ENCODE data around the gene ARMC3. TPM values are rescaled to one million over a fixed set of nuclear protein-coding genes. Genes with fewer than 3 reads are reported as not detected.
"Not testable (repeated sequence)": the region's sequence is repeated elsewhere in the genome, so short reads cannot be mapped to it uniquely, and the experiment has no call there.

ARMC3 gene
- total RNA-seq, 1 experiment from 2014 or later, result not detected

DNA sequence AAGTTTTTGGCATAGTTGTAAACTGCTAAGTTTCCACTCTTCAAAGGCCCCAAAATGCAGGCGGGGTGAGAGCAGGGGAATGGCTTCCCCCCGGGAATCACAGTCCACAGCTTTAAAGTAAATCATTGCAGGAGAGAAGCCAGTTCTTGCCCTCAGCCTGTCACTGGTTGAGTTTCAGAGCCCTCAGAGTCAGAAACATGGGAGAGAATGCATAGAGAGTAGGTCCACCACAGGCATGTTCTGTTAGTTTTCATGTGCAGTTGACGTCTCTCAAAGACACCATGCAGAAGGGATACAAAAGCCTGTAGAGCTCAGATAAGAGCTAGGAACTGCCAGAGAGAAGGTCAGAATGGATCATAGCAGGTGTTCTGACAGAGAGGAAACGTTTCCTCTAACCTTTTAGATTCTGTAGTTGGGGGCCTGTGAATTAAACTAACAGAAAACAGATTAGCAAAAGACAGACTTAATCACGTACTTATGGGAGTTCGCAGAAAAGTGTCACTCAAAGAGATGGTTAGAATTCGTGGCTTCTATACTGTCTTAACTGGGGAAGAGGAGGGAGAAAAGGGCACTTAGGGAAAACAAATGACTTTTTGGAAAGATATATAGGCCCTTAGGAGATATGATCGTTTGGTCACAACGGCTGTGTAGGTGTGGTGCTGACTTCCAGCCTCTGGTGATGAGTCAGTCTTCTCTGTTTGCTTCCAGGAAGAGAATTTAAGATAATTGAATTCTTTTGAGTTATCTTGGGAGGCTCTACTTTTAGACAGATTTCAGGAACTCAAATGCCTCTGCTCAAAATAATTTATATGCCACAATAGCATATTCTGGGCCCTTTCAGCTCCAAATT lies 119.6 kb downstream of the ARMC3 start:
- no peak for DNase-seq (ENCODE audit: low spot score)

GRCh38 chr10:23048191-23048590 lies 120.3 kb downstream of the ARMC3 start:
- DNase-seq (ENCODE audit: low spot score), result no peak

GRCh38 chr10:23051278-23051677 lies 123.4 kb downstream of the ARMC3 start:
- DNase-seq (ENCODE audit: low spot score), result no peak

GRCh38 chr10:23051855-23052331 lies 124.0 kb downstream of the ARMC3 start:
- no peak for DNase-seq (ENCODE audit: low spot score)

DNA sequence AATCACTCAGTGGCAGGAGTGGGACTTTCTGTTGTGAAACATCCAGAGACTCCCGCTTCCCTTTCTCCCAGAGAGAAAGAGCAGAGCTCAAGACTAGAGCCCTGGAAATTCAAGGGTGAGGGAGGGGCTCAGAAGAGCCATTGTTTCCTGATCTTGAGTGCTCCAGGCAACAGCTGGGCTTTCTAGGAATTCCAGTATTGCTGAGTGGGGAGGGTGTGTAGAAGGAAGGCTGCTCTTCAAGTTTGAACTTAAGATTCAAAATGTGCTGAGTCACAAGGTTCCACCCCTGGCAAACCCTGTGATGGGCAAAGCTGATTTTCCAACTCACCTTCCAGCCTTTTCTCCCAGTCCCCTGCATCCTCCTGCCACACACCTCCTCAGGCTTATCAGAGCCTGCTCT lies 125.2 kb downstream of the ARMC3 start:
- DNase-seq (ENCODE audit: low spot score), result no peak

DNA sequence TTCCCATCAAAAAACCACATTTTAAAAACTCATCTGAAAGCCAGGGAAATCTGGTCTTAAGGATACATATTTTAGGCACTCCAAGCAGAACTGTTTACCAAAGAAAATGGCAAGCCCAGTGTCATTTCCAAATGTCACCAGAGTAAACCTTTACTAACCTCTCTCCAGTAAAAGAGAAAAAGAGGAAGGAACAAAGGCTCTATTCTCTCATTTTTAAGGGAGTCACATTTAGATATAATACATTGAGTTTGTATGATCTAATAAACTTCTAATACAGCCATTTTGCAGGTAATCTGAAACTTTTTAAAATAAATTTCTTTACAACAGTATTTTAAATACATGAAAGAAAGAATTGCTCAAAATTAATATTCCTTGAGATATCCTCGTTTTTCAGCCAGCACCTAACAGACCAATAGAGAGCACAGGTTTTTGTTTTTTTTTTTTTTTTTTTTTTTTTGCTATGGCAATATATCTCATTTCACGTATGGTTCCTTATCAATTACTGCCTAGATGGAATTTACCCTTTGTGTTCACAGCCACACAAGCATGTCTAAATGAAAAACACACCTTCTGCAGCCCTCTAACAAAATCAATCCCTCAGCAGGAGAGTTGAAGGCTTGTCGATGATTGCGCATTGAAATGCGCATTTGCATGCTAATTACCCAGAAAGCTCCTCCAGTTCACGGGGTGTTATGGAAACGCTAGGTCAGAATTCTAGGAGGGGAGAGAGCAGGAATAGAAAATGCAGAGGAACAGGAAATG lies 127.8 kb downstream of the ARMC3 start:
- DNase-seq (ENCODE audit: low spot score), result no peak

DNA sequence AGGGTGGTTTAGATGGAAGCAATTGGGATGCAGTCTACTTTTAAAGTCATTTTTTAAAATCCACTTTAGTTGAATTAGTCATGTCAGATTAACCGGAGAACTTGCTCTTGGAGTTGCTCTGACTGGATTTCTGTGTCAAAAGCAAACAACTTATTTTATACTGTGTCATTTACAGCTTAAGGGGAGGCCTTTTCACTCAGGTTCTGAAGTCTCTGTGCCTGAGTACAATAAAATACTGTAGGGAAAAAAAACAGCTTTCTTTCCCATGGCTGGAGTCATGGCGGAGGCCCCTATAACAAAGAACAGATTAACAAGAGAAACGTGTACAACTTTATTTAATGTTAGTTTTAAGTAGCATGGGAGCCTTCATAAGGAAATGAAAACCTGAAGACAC lies 128.3 kb downstream of the ARMC3 start:
- DNase-seq (ENCODE audit: low spot score), result no peak

DNA sequence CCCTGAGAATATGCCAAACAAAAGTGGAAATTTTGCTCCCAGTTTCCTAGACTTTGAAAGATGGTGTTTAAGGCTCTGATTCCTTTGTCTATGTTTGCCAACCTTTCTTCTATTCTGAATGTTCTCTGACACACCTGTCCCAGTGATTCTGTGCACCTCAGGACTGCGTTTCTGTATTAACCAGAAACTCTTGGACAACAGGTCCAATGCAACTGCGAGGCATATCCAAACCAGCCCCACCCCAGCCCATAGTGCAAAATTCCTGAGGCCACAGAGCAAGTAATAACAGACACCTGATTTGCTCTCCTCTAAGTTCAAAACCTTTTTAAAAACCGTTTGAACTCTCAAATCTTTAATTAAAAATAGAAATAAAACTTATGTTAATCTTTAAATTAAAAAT lies 130.5 kb downstream of the ARMC3 start:
- DNase-seq (ENCODE audit: low spot score), result no peak

- DNase-seq (ENCODE audit: low spot score), result no peak
Measured at GRCh38 chr10:23060918-23061317, 133.1 kb downstream of the ARMC3 start.

- DNase-seq (ENCODE audit: low spot score), result no peak
Measured at GRCh38 chr10:23063045-23063972, 135.5 kb downstream of the ARMC3 start.

DNA sequence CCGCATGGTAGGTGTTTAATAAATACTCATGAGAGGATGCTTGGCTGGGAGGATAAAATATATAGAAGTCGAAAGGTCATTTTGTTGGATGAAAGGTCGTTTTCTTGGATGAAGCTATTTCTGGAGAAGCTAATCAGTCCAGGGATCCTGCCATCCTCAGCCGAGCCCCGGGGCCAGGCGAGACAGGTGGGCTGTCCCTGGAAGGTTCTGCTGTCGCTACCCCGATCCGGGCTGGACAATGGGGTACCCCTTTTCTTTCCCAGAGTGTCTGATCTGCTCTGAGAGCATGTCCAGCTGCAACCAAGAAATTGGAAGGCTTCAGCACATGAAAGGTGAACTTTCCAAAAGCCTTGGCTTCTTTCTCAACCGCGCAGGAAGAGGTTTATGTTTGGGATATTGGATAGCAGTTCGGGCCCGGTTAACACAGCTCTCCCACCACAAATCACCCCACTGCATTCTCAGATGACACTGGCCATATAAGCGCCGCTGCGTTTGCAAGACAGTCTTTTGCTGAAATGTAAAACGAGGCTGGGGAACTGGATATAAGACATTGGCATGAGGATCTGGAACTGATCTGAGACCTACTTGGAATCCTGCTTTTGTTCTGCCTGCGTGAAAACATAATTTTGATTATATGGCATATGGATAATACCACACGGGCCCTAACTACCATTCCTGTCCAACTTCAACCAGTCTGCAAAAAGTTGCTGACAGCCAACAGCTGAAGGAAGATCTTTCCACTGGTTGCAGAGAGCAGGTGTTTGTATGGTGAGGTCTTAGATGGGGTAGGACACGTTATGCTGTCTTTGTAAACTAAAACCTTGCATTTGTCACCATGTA lies 136.3 kb downstream of the ARMC3 start:
- no peak for DNase-seq (ENCODE audit: low spot score)

DNA sequence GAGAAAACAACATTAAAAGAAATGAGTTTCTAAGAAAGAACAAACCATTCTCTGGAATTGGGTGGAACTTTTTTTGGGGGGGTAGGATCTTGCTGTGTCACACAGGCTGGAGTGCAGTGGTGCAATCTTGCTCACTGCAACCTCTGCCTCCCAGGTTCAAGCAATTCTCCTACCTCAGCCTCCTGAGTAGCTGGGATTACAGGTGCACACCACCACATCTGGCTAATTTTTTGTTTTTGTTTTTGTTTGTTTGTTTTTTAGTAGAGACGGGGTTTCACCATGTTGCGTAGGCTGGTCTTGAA lies 136.9 kb downstream of the ARMC3 start:
- DNase-seq (ENCODE audit: low spot score), result not testable (repeated sequence)

- DNase-seq (ENCODE audit: low spot score), result peak; percentile 51
Measured at GRCh38 chr10:23065181-23065948, 137.5 kb downstream of the ARMC3 start.

GRCh38 chr10:23067337-23067736 lies 139.5 kb downstream of the ARMC3 start:
- DNase-seq (ENCODE audit: low spot score), result no peak

GRCh38 chr10:23067939-23068775 lies 140.3 kb downstream of the ARMC3 start:
- peak; percentile 91 for DNase-seq (ENCODE audit: low spot score)

GRCh38 chr10:23069019-23069815 lies 141.4 kb downstream of the ARMC3 start:
- DNase-seq (ENCODE audit: low spot score), result no peak

- not testable (repeated sequence) for DNase-seq (ENCODE audit: low spot score)
Measured at GRCh38 chr10:23070092-23070912, 142.4 kb downstream of the ARMC3 start.

GRCh38 chr10:23070913-23071218 lies 143.0 kb downstream of the ARMC3 start:
- DNase-seq (ENCODE audit: low spot score), result no peak

Data from HT-29 (cell line).